ENCODE measurements around the gene WRAP53. TPM values are rescaled to one million over a fixed set of nuclear protein-coding genes. Genes with fewer than 3 reads are reported as not detected.

The WRAP53 gene
- total and polyA plus RNA-seq, 7 donors = 4.5 to 14.4 (median 6.5) TPM

GRCh38 chr17:7719661-7720060 is 31.4 kb downstream of the WRAP53 start:
- ATAC-seq (no peak), DNase-seq (no peak)
- TF ChIP-seq CTCF (IDR thresholded peaks at IDR 0.05) = no peak
- no peak overlapping the region for H3K4me3 ChIP-seq
- peaks cover 4% of the 10 kb centered on the region for H3K4me1 ChIP-seq
- H3K27me3 ChIP-seq (ENCODE audit: insufficient read depth in 3 of 3, low read length in 2 of 3) = peaks cover 0 to 68% (median 9%) of the 10 kb centered on the region in 3 donors
- intact Hi-C loops (cut with DNase I) = no loop called here
- no peak overlapping the region for H3K27ac ChIP-seq
- no peaks in the 10 kb centered on the region for H3K9me3 ChIP-seq
- H3K36me3 ChIP-seq (ENCODE audit: insufficient read depth in 1 of 2, low read depth in 1 of 2) = no peaks in the 10 kb centered on the region
- 42 to 48% (median 43%) methylated on average over 9 of the region's 9 CpGs for WGBS, 3 donors

- ATAC-seq (no peak), DNase-seq (no peak)
- H3K4me3 ChIP-seq = no peak overlapping the region
- intact Hi-C loops (cut with DNase I) = no loop called here
- H3K4me1 ChIP-seq = peaks cover 4% of the 10 kb centered on the region
- H3K27me3 ChIP-seq (ENCODE audit: insufficient read depth in 3 of 3, low read length in 2 of 3) = peaks cover 0 to 67% (median 9%) of the 10 kb centered on the region in 3 donors
- no peak for TF ChIP-seq CTCF (IDR thresholded peaks at IDR 0.05)
- WGBS, 3 donors = 11 to 33% (median 23%) methylated on average over 4 of the region's 4 CpGs
- no peaks in the 10 kb centered on the region for H3K9me3 ChIP-seq
- H3K36me3 ChIP-seq (ENCODE audit: insufficient read depth in 1 of 2, low read depth in 1 of 2) = no peaks in the 10 kb centered on the region
- H3K27ac ChIP-seq = no peak overlapping the region
These were observed 31.8 kb downstream of the WRAP53 start for GRCh38 chr17:7720125-7720524.

- DNase-seq (no peak), ATAC-seq (no peak)
- intact Hi-C loops (cut with DNase I) = no loop called here
- H3K27ac ChIP-seq = no peak overlapping the region
- H3K9me3 ChIP-seq = no peaks in the 10 kb centered on the region
- no peak for TF ChIP-seq CTCF (IDR thresholded peaks at IDR 0.05)
- peaks cover 4% of the 10 kb centered on the region for H3K4me1 ChIP-seq
- no peaks in the 10 kb centered on the region for H3K36me3 ChIP-seq (ENCODE audit: insufficient read depth in 1 of 2, low read depth in 1 of 2)
- 44 to 62% (median 59%) methylated on average over 2 of the region's 2 CpGs for WGBS, 3 donors
- H3K27me3 ChIP-seq (ENCODE audit: insufficient read depth in 3 of 3, low read length in 2 of 3) = peaks cover 0 to 56% (median 4%) of the 10 kb centered on the region in 3 donors
- H3K4me3 ChIP-seq = no peak overlapping the region
These were observed 33.3 kb downstream of the WRAP53 start for GRCh38 chr17:7721612-7722011.

- TF ChIP-seq CTCF (IDR thresholded peaks at IDR 0.05) = no peak
- Histone ChIP-seq H3K27me3 (ENCODE audit: insufficient read depth in 3 of 3, low read length in 2 of 3) (peaks cover 0 to 16% (median 0%) of the 10 kb centered on the region in 3 donors), H3K9me3 (no peaks in the 10 kb centered on the region), H3K36me3 (ENCODE audit: insufficient read depth in 1 of 2, low read depth in 1 of 2) (no peaks in the 10 kb centered on the region), H3K27ac (no peak overlapping the region), H3K4me3 (no peak overlapping the region), H3K4me1 (no peaks in the 10 kb centered on the region)
- ATAC-seq (no peak), DNase-seq (no peak)
- intact Hi-C loops (cut with DNase I) = no loop called here
- 76 to 78% (median 77%) methylated on average over 3 of the region's 3 CpGs for WGBS, 3 donors
These were observed 39.6 kb downstream of the WRAP53 start for GRCh38 chr17:7727886-7728285.

- WGBS, 3 donors = 38 to 43% (median 39%) methylated on average over 1 of the region's 1 CpG
- Histone ChIP-seq H3K4me3 (no peak overlapping the region), H3K27me3 (ENCODE audit: insufficient read depth in 3 of 3, low read length in 2 of 3) (peaks cover 0 to 7% (median 0%) of the 10 kb centered on the region in 3 donors), H3K27ac (no peak overlapping the region), H3K9me3 (no peaks in the 10 kb centered on the region), H3K36me3 (ENCODE audit: insufficient read depth in 1 of 2, low read depth in 1 of 2) (no peaks in the 10 kb centered on the region), H3K4me1 (no peaks in the 10 kb centered on the region)
- intact Hi-C loops (cut with DNase I) = loop anchor here in 1 of 2 donors (5.0 kb wide), 1 partner anchor 367 kb away; no protein-coding TSS in a partner anchor
- ATAC-seq (no peak), DNase-seq (no peak)
- TF ChIP-seq CTCF (IDR thresholded peaks at IDR 0.05) = no peak
These were observed 41.5 kb downstream of the WRAP53 start for GRCh38 chr17:7729816-7730215.

Data from psoas muscle (tissue), 8 donors.